ENCODE results near the gene GLI1. TPM values are rescaled to one million over a fixed set of nuclear protein-coding genes. Genes with fewer than 3 reads are reported as not detected.

The GLI1 gene
- total RNA-seq, 1 experiment from 2014 or later = 25.8 TPM

DNA sequence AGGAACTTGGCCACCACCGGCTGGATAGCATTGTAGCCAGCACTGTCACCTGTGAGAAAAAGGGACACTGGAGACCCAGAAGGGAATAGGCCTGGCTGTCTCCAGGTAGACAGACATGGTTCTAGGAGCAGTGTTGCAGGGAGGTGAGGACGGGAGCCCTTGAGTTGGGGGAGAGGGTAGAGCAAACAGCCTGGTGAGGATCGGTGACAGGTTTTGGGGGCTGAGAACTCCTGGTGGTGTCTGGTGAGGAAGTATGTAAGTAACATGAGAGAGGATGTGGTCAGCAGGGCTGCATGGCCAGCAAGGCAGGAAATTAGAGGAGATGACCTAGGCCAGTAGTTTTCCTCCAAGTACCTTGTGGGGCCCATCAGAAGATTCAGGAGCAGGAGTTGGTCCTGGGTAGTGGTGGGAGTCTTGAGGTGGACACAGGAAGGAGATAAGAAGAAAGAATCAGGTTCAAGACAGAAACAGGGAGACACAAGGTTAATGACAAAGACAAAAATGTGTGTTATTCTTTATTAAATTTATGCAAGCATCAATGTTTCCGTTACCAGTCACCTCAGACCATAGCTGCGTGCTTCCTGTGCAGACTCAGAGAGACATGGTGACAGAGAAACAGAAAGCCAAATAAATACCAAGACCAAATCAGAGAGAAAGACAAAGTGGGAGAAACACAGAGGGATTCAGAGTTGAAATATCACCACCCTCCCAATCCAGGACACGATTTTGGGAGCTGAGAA, 20.0 kb downstream of the GLI1 start, which contains the start of gene ARHGAP9:
TSS of gene ARHGAP9 (minus strand) at position 491 of the 740 bp plus-strand sequence. CDS start at position 31, 460 bp downstream.
- Histone ChIP-seq H3K27me3 (ENCODE audit: insufficient read depth, low read length) (peaks cover 24% of the 10 kb centered on the region), H3K9me3 (ENCODE audit: control insufficient read depth, low read depth, low read length) (no peaks in the 10 kb centered on the region), H3K4ac (ENCODE audit: low read depth, low read length) (no peak within 1 kb of the TSS), H3K18ac (ENCODE audit: insufficient read length, low read depth, low read length) (no peak within 1 kb of the TSS), H3K79me1 (ENCODE audit: insufficient read depth, low read depth, low read length, poor library complexity, severe bottlenecking) (no peaks in the 10 kb centered on the region), H3K27ac (ENCODE audit: insufficient read length, low read depth, low read length) (no peak within 1 kb of the TSS), H3K4me1 (ENCODE audit: insufficient read depth, low read length) (peaks cover 3% of the 10 kb centered on the region; the same call in 1 of the 2 replicates), H2BK12ac (ENCODE audit: insufficient read length, low read depth, low read length) (no peak within 1 kb of the TSS), H3T11ph (ENCODE audit: low read length) (no peak within 1 kb of the TSS), H2BK20ac (ENCODE audit: low read depth, low read length, poor library complexity, severe bottlenecking) (no peak within 1 kb of the TSS), H4K8ac (replicated peaks; ENCODE audit: insufficient read length, low read depth, low read length) (no peak within 1 kb of the TSS), H2BK5ac (ENCODE audit: insufficient read length, low read length) (no peak within 1 kb of the TSS), H3K79me2 (ENCODE audit: insufficient read depth, low read length) (no peaks in the 10 kb centered on the region), H3K9ac (ENCODE audit: extremely low read depth, insufficient read length, low read length) (no peak within 1 kb of the TSS), H2AFZ (ENCODE audit: low read length) (no peak within 1 kb of the TSS), H2BK15ac (ENCODE audit: low read depth, low read length) (no peak within 1 kb of the TSS), H3K14ac (ENCODE audit: insufficient read depth, low read length) (no peak within 1 kb of the TSS), H3K23ac (ENCODE audit: insufficient read length, low read depth, low read length) (no peak within 1 kb of the TSS), H4K20me1 (ENCODE audit: control insufficient read depth, insufficient read depth, insufficient read length) (peaks cover 3% of the 10 kb centered on the region), H2AK5ac (ENCODE audit: insufficient read length, low read length) (no peak within 1 kb of the TSS), H3K4me2 (ENCODE audit: insufficient read depth, insufficient read length, low read length) (no peak within 1 kb of the TSS), H4K5ac (ENCODE audit: insufficient read length, low read depth, low read length) (no peak within 1 kb of the TSS), H3K56ac (ENCODE audit: insufficient read length, low read depth, low read length) (no peak within 1 kb of the TSS), H3K23me2 (ENCODE audit: insufficient read length, low read depth, low read length, poor library complexity, severe bottlenecking) (peaks cover 15% of the 10 kb centered on the region), H4K91ac (ENCODE audit: insufficient read length, low read depth, low read length) (no peak within 1 kb of the TSS), H2BK120ac (ENCODE audit: low read depth, low read length, poor library complexity, severe bottlenecking) (no peak within 1 kb of the TSS)
- TF ChIP-seq, protein P1, sequence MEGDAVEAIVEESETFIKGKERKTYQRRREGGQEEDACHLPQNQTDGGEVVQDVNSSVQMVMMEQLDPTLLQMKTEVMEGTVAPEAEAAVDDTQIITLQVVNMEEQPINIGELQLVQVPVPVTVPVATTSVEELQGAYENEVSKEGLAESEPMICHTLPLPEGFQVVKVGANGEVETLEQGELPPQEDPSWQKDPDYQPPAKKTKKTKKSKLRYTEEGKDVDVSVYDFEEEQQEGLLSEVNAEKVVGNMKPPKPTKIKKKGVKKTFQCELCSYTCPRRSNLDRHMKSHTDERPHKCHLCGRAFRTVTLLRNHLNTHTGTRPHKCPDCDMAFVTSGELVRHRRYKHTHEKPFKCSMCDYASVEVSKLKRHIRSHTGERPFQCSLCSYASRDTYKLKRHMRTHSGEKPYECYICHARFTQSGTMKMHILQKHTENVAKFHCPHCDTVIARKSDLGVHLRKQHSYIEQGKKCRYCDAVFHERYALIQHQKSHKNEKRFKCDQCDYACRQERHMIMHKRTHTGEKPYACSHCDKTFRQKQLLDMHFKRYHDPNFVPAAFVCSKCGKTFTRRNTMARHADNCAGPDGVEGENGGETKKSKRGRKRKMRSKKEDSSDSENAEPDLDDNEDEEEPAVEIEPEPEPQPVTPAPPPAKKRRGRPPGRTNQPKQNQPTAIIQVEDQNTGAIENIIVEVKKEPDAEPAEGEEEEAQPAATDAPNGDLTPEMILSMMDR (conservative IDR thresholded peaks at IDR 0.05) = no peak
- H3K27ac Mint-ChIP-seq = no peak within 1 kb of the TSS
- H3K27me3 Mint-ChIP-seq (ENCODE audit: low read depth) = peaks cover 55% of the 10 kb centered on the region
- WGBS (ENCODE audit: extremely low coverage, insufficient read length, low lambda C conversion rate) = no CpG with 5 or more reads among the region's 6 CpGs
- no peak for DNase-seq
- H3K4me1 Mint-ChIP-seq = peaks cover 33 to 34% of the 10 kb centered on the region in 2 experiments
- H3K9me3 Mint-ChIP-seq = no peaks in the 10 kb centered on the region
- no peaks in the 10 kb centered on the region; a peak in 2 of 7 replicates for H3K36me3 Mint-ChIP-seq (ENCODE audit: insufficient read depth in 1 of 3, low read depth in 3 of 3)
- no peak within 1 kb of the TSS; a peak in 1 of 5 replicates for H3K4me3 Mint-ChIP-seq

Measured in H9 (cell line).